Natural killer cell (primary cell): Measurements from ENCODE around the gene PAOX. TPM values are rescaled to one million over a fixed set of nuclear protein-coding genes. Genes with fewer than 3 reads are reported as not detected.

Experiments
- ATAC-seq, 3 donors: fragments of 150-1000 bp in 2 of 3; fragments of 200-7000 bp in 1 of 3; cut with Tn5 transposase; 1 replicate in 1 of 3; 2 replicates in 2 of 3; pipeline ENCODE4 v1.10.0; 2021; ENCODE audit warnings: mild to moderate bottlenecking in 2 of 3, moderate library complexity in 2 of 3
- DNase-seq, 2 donors: peaks; one replicate each; pipeline versions ENCODE4 v3.0.0 to v3.0.0-alpha.2; 2013 to 2021; ENCODE audit warnings: mixed read lengths in 1 of 2
- H3K27ac ChIP-seq: one replicate; pipeline ENCODE4 v1.5.1; 2013; ENCODE audit warnings: mild to moderate bottlenecking, low read length
- H3K27me3 ChIP-seq: one replicate; pipeline ENCODE4 v1.6.1; 2013; ENCODE audit warnings: low read length; ENCODE audit not compliant: control insufficient read depth, insufficient read depth
- H3K36me3 ChIP-seq: one replicate; pipeline ENCODE4 v1.6.1; 2013; ENCODE audit warnings: low read length; ENCODE audit not compliant: control insufficient read depth, insufficient read depth
- H3K4me1 ChIP-seq: one replicate; pipeline ENCODE4 v1.6.1; 2013; ENCODE audit warnings: low read length; ENCODE audit not compliant: control insufficient read depth, insufficient read depth
- H3K4me3 ChIP-seq: one replicate; pipeline ENCODE4 v1.5.1; 2013; ENCODE audit warnings: low read length
- H3K9me3 ChIP-seq: one replicate; pipeline ENCODE4 v1.6.1; 2013; ENCODE audit warnings: low read length; ENCODE audit not compliant: control insufficient read depth, insufficient read depth
- H3K27ac Mint-ChIP-seq, 2 donors: one replicate each; pipeline ENCODE4 v1.8.0; 2022; ENCODE audit warnings: mild to moderate bottlenecking in 2 of 2, mixed read lengths in 2 of 2, moderate library complexity in 1 of 2
- H3K27me3 Mint-ChIP-seq, 2 donors: one replicate each; pipeline ENCODE4 v1.8.0; 2022; ENCODE audit warnings: low read depth in 2 of 2, mixed read lengths in 2 of 2
- H3K36me3 Mint-ChIP-seq: one replicate; pipeline ENCODE4 v1.8.0; 2022; ENCODE audit warnings: mixed read lengths
- H3K4me1 Mint-ChIP-seq, 2 donors: one replicate each; pipeline ENCODE4 v1.8.0; 2022; ENCODE audit warnings: mixed read lengths in 2 of 2
- H3K4me3 Mint-ChIP-seq: one replicate; pipeline ENCODE4 v1.8.0; 2022; ENCODE audit warnings: mild to moderate bottlenecking, moderate library complexity, mixed read lengths
- H3K9me3 Mint-ChIP-seq, 2 donors: one replicate each; pipeline ENCODE4 v1.8.0; 2022; ENCODE audit warnings: mixed read lengths in 2 of 2
- WGBS: methylation state at CpG from one replicate; pipeline ENCODE4 v1.1.7; 2013; ENCODE audit warnings: missing lambda C conversion rate; ENCODE audit not compliant: insufficient coverage; 5-methylcytosine and 5-hydroxymethylcytosine counted together
- intact Hi-C: fragments of 100-400 bp; cut with micrococcal nuclease; formaldehyde crosslinking; loops from one replicate; pipeline ENCODE4 v1.14.2; 2022
- total RNA-seq, 4 donors: library from RNA; stranded (reverse); fragments of 120-200 nt in 1 of 4; gene quantifications; one replicate each; pipeline versions ENCODE4 v1.2.3 to v1.2.4, GENCODE V29; 2013 to 2022
- TF ChIP-seq, protein P1 (sequence below): fragments of 200-600 bp; IDR thresholded peaks from one replicate; pipeline ENCODE4 v1.8.0; 2022; ENCODE audit warnings: antibody characterized with exemption

PAOX gene
- total RNA-seq, 3 donors from 2014 or later (not counting 1 experiment from before 2014, with no cell fraction given) = 4.2 to 5.8 (median 5.5) TPM

DNA sequence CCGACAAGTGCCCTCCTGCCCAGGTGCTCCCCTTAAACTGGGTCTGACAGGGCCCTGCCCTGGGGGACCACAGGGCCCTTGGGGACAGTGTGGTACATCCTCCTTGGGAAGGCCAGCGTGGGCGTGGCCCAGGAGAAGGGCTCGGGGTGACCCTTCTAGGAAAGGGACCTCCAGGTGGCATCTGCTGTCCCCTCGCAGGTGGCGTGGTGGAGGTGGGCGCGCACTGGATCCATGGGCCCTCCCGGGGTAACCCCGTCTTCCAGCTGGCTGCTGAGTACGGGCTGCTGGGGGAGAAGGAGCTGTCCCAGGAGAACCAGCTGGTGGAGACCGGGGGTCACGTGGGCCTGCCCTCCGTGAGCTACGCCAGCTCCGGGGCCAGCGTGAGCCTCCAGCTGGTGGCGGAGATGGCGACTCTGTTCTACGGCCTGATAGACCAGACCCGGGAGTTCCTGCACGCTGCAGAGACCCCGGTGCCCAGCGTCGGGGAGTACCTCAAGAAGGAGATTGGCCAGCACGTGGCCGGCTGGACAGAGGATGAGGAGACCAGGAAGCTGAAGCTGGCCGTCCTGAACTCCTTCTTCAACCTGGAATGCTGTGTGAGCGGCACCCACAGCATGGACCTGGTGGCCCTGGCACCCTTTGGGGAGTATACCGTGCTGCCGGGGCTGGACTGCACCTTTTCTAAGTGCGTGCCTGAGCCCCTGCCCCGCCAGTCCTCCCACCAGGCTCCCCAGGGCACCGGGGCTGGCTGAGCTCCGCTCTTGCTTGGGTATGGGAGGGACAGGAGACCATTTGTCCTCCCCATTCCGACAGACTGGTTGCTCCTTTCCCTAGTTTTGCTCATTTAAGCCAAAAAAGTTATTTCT, 972 bp downstream of the PAOX start:
- Histone ChIP-seq H3K36me3 (peaks cover 4% of the 10 kb centered on the region), H3K4me1 (peaks cover 36% of the 10 kb centered on the region), H3K27me3 (no peaks in the 10 kb centered on the region), H3K4me3 (peak overlapping the region; percentile 21), H3K27ac (no peak overlapping the region), H3K9me3 (no peaks in the 10 kb centered on the region)
- TF ChIP-seq, protein P1, sequence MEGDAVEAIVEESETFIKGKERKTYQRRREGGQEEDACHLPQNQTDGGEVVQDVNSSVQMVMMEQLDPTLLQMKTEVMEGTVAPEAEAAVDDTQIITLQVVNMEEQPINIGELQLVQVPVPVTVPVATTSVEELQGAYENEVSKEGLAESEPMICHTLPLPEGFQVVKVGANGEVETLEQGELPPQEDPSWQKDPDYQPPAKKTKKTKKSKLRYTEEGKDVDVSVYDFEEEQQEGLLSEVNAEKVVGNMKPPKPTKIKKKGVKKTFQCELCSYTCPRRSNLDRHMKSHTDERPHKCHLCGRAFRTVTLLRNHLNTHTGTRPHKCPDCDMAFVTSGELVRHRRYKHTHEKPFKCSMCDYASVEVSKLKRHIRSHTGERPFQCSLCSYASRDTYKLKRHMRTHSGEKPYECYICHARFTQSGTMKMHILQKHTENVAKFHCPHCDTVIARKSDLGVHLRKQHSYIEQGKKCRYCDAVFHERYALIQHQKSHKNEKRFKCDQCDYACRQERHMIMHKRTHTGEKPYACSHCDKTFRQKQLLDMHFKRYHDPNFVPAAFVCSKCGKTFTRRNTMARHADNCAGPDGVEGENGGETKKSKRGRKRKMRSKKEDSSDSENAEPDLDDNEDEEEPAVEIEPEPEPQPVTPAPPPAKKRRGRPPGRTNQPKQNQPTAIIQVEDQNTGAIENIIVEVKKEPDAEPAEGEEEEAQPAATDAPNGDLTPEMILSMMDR = no peak
- H3K9me3 Mint-ChIP-seq = no peaks in the 10 kb centered on the region
- peaks cover 0 to 14% of the 10 kb centered on the region in 2 donors for H3K4me1 Mint-ChIP-seq
- H3K36me3 Mint-ChIP-seq = no peaks in the 10 kb centered on the region
- ATAC-seq = no peak
- H3K4me3 Mint-ChIP-seq = peak overlapping the region; percentile 80
- DNase-seq = no peak
- no peaks in the 10 kb centered on the region for H3K27me3 Mint-ChIP-seq
- WGBS = 92% methylated on average over 36 of the region's 36 CpGs
- intact Hi-C loops = no loop called here
- peak overlapping the region in 1 of 2 donors; percentile 72 for H3K27ac Mint-ChIP-seq

GRCh38 chr10:133381036-133381435, 2.0 kb downstream of the PAOX start:
- DNase-seq = no peak
- Histone ChIP-seq H3K4me1 (peaks cover 36% of the 10 kb centered on the region), H3K27ac (no peak overlapping the region), H3K27me3 (no peaks in the 10 kb centered on the region), H3K9me3 (no peaks in the 10 kb centered on the region), H3K4me3 (no peak overlapping the region), H3K36me3 (peaks cover 4% of the 10 kb centered on the region)
- Mint-ChIP-seq H3K36me3 (no peaks in the 10 kb centered on the region), H3K27ac (no peak overlapping the region), H3K9me3 (no peaks in the 10 kb centered on the region), H3K4me3 (no peak overlapping the region), H3K27me3 (no peaks in the 10 kb centered on the region), H3K4me1 (peaks cover 0 to 14% of the 10 kb centered on the region in 2 donors)
- no peak for ATAC-seq
- 42% methylated on average over 8 of the region's 8 CpGs for WGBS
- intact Hi-C loops = no loop called here
- TF ChIP-seq, protein P1 = no peak

- 98% methylated on average over 2 of the region's 4 CpGs for WGBS
- Histone ChIP-seq H3K27ac (no peak overlapping the region), H3K4me1 (peaks cover 28% of the 10 kb centered on the region), H3K4me3 (no peak overlapping the region), H3K27me3 (no peaks in the 10 kb centered on the region), H3K9me3 (no peaks in the 10 kb centered on the region), H3K36me3 (peaks cover 4% of the 10 kb centered on the region)
- Mint-ChIP-seq H3K9me3 (no peaks in the 10 kb centered on the region), H3K27ac (no peak overlapping the region), H3K36me3 (no peaks in the 10 kb centered on the region), H3K27me3 (no peaks in the 10 kb centered on the region), H3K4me3 (no peak overlapping the region), H3K4me1 (peaks cover under 1 to 9% of the 10 kb centered on the region in 2 donors)
- DNase-seq (no peak), ATAC-seq (no peak)
- intact Hi-C loops = no loop called here
- TF ChIP-seq, protein P1 = no peak
Observed at GRCh38 chr10:133383551-133383950, 4.5 kb downstream of the PAOX start.
